Hematopoietic multipotent progenitor cell treated with erythropoietin and hydrocortisone succinate and interleukin-3 and kit ligand, for 4 days (in vitro differentiated cells): ENCODE results near the gene TMEM184B.
A peak's percentile ranks its signal among the peaks of the same experiment; 100 is the strongest.

ENCODE experiments used
- DNase-seq: peaks from one replicate; pipeline ENCODE4 v3.0.0-alpha.2; 2015

TMEM184B gene

DNA sequence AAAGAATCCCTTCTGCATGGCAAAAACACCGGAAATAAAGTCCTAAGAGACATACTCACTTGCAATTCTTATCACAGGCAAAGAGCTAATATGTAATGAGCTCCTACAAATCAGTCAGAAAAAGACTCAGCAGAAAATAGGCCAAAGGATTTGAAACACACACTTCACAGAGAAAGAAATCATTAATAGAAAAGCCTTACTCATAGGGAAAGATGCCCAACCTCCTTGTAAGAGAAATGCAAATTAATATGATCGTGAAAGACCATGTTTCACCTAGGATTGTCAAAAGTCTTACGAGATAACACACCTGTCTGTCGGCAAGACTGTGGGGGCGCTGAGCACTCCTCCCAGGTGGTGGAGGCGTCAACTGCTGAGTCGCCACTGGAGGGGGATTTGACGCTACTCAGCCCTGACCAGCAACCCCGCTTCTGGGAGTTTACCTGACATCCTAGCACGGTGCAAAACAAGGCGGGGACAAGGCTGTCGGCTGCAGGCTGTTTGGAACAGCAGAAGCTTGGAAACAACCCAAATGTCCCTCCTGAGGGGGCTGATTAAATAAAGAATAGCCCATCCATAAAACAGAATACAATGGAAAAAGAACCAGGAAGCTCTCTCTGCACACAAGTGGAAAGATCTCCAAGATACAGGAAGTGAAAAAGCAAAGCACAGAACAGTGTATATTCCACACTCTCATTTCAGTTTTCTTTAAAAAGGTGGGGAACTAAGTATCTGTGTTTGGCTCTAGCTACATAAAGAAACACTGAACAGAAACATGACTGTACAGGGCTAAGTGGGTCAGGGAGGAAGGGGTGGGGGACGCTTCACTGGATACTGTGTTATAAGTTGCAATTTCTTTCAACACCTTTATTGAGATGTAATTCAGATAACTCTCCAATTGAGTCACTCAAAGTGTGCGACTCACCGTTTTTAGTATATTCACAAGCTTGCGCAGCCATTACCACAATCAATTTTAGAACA is 33.0 kb upstream of the TMEM184B start:
- DNase-seq, result no peak

DNA sequence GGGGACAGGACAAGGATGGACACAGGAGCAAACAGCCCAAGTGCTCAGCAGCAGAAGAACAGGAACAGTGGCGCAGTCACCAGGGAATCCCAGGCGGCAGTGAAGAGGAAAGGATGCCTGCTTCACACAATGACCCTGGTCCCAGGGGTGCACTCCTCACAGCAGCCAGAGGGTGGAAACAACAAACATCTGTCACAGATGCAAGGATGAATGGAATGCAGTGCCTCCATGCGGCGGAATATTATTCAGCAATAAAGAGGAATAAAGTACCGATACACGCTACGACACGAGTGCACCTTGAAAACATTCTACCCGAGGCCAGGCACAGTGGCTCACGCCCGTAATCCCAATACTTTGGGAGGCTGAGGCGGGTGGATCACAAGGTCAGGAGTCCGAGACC is 31.7 kb upstream of the TMEM184B start:
- no peak for DNase-seq

DNA sequence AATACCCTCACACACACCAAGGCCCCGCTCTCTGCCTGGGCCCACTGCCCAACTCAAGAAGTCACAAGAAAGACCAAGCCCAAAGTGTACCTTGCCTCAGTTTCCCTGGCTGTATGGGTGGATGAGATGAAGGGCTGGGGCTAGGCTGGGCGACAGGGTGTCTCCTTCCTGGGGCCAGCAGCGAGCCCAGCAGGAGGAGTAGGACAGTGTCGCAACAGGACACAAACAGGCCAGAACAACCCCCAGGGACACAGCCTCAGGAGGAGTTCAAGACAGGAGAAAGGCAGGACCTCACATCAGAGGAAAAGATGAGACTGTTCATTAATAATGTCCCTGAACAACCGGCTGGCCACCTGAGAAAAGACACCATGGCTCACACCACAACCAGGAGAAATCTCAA is 31.2 kb upstream of the TMEM184B start:
- no peak for DNase-seq

DNA sequence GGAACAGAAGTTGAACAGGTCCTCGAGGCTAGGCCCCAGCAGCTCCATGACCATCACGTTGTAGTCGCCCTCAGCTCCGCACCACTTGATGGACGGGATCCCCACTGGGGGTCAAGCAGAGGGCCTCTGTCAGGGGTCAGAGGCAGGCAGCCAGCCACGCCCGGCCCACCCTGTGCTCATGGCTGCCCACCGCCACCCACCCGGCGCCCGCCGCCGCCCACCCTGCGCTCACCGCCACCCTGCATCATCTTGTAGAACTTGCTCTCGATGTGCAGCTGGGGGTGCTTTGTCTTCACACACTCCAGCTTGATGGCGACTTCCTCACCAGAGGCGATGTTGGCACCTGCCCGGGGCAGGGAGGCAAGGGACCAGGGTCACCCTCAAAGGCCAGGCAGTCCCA is 30.1 kb upstream of the TMEM184B start:
- DNase-seq, result no peak

DNA sequence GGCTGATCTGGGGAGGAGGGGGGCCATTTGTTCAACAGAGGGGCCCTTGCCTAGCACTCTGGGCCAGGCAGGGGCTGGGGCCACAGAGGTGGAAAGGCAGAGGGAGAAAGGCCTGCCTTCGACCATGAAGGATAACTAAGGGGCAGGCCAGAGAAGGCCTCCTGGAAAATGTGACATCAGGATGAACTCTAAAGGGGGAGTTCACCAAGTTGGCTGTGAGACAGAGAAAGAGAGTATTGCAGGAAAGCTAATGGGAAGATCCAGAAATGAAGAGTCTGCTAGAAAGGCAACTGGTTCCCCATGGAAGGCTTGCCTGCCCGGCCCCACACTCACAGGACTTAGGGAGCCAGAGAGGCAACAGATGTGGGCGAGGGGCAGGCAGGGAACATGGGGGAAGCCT is 28.1 kb upstream of the TMEM184B start:
- DNase-seq, result no peak

DNA sequence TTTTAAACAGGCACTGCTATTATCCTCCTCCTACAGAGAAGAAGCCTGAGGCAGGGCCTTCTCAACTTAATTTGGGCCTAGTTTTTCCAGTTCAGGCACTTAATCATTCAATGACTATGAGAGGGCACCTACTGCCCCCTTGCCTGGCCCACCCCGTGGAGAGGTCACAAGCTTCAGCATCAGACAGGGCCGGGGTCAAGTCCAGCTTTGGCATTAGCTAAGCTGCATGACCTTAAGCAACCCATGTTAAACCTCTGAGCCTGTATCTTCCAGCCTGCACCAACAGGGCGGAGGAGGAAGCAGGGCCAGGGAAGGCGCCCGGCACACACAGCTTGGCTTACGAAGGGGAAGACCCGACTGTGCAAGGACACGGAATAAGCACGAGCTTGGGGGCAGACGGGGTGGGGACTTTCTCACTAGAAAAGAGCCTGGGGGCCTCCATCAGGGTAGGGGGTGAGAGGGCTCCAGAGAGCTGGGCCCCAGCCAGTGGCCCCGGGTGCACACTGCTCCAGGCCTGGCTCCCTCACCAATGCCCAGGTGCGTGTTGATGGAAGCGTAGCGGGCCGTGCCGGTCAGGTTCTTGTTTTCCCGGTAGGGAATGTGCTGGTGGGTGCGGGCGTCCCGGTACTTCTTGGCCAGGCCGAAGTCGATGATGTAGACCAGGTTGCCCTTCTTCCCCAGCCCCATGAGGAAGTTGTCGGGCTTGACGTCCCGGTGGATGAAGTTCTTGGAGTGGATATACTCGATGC is 27.6 kb upstream of the TMEM184B start:
- no peak for DNase-seq

DNA sequence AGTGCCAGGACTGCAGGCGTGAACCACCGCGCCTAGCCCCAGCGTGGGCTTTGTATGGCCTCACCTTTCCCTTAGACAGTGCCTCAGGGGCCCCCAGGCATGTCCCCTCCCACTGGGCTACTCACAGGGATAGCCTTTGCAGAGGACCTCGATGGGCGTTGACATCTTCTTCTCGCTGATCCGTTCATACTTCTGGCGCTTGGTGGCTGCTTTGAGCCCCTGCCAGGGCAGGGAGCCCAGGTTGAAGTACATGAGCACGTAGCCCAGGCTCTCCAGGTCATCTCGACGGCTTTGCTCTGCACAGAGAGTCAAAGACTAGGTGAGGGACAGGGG is 26.9 kb upstream of the TMEM184B start:
- no peak for DNase-seq

DNA sequence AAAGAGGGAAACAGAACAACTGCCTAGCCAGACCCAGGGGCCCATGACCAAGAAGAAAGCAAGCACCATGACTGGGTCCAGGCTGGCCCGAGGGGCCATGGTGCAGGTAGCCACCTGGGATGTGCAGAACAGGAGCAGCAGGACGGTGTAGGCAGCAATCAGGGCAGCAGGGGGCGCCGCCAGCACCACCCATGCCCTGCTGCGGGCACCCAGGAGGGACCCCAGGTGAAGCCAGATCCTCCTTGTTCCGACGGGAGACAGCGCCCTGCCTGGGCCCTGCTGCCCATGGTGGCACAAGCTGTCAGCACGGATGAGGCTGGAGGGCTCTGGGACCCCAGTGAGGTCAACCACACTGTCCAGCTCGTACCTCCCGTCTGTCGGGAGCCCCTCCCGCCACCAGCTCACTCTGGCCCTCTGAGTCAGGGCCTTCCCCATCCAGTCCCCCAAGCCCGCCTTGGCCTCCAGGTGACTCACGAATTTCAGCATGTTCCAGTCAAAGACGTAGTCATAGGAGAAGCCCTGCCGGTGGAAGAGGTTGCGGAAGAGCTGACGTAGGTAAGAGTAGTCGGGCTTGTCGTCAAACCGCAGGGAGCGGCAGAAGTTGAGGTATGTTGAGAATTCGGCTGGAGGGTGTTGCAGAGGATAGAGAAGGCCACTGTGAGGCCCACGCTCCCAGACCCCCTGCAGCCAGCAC is 25.6 kb upstream of the TMEM184B start:
- peak; percentile 45 for DNase-seq

DNA sequence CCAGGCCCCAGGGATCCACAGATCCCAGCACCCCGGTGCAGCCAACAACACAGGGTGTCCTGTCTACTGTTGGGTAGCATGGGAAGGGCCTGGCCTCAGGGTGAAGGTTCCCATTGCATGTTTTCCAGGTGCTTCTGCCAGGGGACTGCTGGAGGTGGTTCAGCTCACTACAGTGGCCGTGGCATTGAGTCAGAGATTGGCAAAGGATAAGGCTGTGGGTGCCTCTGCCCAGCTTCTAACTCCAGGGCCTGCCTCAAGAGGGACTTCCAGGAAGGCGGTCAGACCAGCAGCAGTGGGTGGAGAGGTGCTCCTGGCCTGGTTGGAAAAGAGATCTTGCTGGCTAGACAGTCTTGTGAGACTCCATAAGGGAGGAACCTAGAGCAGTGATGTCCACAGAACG is 23.6 kb upstream of the TMEM184B start:
- no peak for DNase-seq

DNA sequence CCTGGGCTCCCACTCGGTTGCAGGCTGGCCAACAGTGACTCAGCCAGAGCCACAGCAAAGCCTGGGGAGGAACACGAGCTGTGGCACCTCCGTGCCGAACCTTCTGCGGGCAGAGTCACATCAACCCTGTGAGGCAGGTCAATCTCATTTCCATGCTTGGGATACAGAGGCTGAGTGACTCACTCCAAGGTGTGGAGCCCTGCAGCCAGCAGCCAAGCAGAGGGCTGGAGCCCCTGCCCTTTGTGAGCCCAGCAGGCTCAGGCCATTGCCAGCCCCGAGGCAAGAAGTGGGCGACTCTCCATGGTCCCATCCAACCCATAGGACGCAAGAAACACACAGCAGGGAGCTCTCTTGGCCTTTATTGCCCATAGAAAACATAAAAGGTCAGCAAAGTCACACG is 23.1 kb upstream of the TMEM184B start:
- DNase-seq, result no peak

DNA sequence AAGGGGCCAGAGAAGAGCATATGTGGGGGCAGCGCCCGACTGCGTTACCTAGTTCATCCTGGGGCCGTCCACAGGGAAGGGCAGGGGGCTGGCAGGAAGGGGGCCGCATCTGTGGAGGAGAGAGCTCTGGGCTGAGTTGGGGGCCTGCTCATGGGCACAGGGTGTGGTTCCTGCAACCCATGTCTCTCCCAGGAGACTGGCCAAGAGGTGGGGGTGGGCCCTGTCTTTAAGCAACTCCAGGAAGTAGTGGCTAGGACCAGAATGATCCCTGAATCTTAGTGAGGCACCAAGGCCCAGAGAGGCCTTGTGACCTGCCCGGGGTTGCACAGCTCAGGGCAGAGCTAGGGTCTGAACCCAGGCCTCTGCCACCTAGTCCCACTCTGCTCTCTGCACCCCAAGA is 22.5 kb upstream of the TMEM184B start:
- no peak for DNase-seq

DNA sequence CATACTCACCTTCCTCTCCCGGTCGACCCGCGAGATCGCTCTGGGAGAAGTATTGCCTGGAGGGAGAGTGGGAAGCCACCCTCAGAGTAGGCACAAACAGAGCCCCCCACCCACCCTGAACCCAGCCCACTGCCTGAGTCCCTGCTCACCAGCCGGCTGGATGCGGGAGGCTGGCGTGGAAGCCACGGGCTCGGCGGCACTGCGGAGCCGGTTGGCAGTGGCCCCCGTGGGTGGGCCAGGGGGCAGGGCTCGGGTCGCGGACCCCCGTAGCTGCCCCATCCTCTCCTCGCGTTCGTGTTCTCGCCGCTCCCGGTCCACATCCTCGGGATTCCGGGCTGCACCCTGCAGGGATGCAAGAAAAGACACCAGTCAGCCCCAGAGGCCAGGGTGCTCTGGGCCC is 21.4 kb upstream of the TMEM184B start:
- no peak for DNase-seq

DNA sequence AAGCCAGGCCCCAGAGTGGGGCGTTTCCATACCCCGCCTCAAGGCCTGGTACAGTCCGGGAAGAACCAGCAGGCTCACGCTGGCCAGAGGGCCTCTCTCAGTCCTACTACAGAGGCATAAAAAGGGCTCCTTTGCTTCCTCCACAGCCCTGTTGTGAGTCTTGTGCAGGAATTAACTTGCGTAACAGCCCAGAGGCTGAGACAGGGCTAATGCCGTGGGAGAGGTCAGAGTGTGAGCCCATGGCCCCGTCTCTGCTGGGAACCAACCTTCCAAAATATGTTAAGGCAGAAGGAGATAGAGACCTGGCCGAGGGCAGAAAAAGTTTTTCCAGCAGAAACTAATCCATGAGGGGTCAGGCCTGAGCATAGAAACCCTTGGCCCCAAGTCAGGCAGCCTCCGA is 19.9 kb upstream of the TMEM184B start:
- DNase-seq, result no peak

DNA sequence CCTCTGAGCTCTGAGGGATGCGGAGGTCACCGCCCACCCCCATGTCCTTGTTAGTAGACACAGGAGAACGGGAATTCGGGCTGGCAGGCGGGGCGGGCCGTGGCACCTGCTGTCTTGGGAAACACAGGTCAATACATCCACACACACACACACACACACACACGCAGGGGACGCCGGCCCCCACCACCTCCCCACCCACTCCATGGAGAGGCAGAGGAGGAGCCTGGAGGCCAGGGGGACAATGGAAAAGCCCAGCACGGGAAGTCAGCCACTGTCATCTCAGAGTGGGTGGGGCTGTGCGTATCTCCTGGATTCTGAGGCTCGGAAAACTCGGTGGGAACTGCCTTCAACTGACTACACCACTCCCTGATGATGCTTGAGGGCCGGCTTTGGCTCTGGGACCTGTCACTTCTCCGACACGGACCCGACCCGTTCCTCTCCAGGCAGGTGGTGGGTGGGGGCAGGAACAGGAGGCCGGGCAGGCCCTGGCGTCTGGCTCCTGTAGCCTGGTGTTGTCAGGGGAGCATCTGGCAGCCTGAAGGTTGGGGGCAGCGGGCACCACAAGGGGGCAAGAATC is 18.5 kb upstream of the TMEM184B start:
- DNase-seq, result no peak

DNA sequence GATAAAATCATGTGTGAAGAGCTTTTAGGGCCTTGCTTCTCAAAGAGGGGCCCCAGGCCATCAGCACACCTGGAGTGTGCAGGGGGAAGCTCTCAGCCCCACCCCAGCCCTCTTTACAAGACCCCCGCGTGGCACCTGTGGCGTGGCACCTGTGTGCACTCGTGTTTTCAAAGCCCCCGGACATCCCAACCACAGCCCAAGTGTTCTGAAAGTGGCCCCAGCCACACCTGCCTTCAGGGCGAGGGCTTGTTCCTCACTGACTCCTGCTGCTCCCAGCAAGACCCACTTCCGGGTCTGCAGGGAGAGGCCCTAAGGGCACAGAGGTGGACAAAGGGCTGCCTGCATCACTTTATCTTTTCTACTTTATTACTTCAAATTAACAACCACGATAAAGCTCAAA is 17.5 kb upstream of the TMEM184B start:
- DNase-seq, result no peak

DNA sequence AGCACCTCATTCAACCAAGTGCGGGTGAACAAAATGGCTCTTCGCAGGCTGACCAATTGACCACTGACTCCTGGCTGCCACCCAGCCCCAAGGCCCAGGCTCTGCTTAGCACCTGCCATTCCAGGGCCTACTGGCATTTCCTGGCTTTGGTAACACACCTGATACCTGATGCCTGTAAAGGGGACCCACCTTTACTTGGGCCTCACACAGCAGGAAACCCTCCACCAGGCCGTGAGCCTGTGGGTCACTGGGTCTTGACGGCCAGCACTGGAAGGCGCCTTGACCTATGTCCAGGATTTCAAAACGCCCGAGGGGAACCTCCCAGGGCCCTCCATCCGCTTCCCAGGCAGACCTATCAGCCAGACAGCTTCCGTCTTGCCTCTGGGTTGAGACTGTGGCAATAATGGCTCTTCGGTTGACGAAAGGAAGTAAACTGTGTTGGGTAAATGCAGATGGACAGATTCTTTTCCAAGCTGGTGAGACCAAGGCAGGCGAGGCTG is 16.8 kb upstream of the TMEM184B start:
- no peak for DNase-seq

DNA sequence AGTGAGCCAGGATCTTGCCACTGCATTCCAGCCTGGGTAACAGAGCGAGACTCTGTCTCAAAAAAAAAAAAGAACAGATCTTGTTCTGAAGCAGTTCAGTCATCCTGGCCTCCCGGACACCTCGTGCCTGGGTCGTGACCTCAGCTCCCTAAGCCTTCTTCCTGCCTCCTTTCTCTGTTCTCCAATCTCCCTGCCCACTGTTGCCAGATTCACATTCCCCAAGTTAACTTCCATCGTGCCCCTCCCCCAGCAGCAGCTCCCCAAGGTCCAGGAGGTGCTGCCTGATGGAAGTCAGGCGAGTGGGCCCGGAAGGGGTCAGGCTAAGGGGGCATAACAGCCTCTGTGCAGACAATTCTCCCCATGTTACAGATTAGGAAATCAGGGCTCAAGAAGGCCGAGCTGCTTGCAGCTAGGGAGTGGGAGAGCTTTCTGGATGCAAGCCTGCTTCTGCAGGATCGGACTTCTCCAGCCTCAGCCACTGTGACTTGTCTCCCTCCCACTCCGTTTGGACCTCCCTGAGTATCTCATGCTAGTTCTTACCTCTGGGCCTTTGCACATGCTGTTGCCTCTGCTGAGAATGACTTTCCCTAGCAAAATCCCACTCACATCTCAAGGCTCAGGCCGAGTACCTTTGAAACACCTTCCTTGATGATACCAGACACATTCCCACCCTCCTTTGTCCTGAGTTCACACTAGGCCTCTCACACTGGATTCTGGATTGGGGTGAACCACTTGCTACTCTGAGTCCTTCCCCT is 14.3 kb upstream of the TMEM184B start:
- no peak for DNase-seq

DNA sequence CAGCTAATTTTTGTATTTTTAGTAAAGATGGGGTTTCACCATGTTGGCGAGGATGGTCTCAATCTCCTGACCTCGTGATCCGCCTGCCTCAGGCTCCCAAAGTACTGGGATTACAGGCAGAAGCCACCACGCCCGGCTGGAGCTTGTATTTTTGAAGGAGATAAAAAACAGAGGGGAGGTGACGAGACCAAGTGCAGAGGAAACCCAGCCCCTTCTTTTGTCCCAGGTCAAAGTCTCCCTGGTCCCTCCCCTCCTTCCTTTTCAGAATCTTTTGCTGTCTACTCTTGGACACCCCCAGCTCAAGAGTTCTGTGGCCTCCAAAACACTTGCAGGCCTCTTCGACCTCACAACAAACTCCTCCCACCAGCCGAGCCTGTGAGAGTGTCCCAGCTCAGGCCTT is 12.2 kb upstream of the TMEM184B start:
- DNase-seq, result peak; percentile 66

DNA sequence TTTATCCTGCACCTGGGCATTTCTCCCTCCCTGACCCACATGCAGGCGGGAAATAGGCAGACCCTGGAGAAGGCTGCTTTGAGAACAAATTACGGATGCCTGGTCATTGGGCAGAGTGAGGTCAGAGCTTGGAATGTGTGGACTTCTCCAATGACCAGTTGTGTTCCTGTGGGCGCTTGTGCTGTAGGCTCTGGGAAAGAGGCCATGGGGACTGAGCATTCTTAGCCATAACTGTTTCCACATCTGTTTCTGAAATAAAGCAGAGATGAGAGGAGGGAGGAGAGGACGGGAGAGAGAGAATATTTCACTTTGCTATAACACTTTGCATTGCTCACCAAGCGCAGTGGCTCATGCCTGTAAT is 11.2 kb upstream of the TMEM184B start:
- no peak for DNase-seq

DNA sequence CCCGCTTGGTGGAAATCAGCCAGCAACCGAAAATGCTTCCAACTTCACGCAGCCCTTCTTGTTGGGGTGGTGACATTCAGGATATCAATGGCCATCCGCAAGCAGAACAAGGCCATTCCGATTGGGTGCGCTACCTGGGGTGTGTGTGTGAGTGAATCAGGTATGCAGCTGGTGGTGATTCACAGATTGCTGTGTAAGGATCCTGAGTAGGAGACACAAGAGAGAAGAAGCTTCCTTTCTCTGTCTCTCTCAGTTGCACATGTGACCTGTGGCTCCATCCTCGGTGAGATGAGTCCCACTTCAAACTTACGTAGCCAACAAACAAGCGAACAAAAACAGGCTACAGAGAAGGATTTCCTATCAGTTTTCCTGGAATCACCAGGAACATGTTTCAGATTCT is 9.6 kb upstream of the TMEM184B start:
- no peak for DNase-seq

DNA sequence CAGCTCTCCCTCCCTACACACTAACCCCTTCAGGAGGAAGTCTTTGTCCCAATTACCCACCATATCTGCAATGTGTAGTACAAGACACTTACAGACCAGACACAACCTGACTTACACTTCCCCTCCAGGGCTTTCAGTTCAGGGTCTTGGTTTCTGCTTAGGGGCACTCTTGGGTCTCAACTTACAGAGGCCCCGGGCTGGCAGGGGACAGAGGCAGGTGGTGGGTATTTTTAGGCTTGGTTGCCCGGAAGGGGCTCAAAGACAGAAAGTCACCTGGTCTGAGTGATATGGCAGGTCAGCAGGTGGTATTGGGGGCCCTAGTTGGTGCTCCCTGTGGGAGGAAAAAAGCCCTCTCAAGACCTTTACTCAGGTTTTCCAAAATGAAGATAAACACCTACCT is 3.4 kb upstream of the TMEM184B start:
- DNase-seq, result no peak

DNA sequence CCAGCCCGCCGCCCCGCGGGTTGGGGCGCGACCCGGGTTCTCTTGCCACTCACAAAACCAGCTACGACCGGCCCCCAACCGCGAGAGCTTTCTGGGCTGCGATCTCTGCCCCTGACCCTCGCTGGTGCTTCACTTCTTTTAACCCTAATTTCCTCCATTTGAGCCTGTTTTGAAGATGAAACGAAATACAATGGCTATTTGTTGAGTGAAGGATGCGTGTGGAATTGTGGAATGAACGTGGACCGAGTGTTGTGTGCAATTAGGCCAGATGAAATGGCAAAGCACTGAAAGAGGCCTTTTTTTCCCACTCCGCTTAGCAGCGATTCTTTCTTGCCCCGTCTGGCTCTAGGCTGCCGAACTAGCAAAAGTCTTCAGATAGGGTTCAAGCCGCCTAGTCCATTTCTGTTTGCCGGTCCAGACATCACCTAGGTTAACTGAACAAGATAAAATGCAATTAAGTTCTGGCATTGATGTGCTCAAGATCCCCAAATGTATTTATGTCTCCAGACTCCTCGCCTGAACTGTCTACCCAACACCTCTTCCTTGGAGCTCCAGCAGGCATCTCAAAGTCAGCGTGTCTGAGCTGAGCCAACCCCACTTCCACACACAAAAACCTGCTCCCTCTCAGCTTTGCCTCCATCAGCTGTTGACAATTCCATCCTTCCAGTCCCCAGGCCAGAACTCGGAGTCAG is 471 bp upstream of the TMEM184B start:
- DNase-seq, result no peak
